ENCODE measurements around the gene BDKRB2.

Gene BDKRB2

DNA sequence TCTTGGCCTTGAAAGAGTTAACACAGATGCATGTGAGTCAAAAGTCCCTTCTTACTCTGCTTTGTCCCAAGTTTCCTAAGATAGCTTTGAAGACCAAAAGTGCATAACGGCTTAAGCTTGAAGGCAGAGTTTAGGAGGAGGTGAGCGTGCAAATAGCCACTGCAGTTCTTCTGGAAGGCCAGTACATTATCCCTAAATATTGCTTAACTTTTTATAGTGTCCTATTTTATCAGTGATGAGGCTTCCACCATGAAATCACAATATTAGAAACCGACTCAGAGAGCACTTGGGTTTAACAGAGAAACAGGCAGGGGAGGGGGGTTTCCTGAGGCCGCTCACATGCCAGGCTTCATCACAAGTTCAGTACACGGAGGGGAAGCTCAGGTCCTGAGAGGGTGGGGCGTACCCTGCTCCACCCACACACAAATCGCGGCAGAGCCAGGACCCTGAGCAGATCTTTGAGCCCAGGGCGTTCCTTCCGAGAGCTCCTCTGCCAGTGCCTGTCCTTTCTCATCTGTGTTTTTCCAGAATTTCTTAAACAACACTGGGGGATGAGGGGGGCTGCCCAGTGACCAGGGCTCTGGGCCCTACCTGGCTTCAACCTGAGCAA is 26.8 kb upstream of the BDKRB2 start:
- no peak for DNase-seq

DNA sequence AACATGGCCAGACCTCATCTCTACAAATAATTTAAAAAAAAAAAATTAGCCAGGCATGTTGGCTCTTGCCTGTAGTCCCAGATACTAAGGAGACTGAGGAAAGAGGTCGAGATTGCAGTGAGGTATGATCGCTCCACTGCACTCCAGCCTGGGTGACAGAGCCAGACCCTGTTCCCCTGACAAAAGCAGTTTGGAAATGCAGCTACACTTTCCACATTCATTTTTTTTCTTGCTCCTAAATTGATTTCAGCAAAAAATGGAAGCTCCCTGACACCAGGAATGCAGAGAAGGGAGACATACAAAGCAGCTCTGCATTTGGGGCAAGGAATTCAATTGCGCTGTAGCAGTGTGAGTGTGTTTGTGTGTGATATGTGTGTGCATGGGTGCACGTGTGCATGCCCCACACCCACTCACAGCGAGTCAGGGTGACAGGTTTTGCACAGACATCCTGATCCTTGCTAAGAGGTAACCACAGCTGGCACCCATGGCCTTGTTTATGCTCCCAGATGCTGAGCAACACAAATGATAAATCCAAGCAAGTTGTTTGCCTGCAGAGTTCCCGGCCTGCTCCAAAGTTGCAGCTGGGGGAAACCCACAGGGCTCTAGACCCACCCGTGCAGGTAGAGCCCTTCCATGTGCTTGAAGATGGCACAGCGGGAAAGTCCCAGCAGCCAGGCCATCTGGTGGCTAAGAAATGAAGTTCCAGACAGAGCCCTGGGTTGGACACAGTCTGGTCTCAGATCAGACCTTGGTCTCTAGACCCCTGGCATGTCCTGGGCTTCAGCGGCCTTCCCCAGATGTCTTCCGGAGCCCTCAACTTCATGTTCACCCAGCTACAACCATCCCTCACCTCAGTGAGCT is 25.9 kb upstream of the BDKRB2 start:
- no peak for DNase-seq

DNA sequence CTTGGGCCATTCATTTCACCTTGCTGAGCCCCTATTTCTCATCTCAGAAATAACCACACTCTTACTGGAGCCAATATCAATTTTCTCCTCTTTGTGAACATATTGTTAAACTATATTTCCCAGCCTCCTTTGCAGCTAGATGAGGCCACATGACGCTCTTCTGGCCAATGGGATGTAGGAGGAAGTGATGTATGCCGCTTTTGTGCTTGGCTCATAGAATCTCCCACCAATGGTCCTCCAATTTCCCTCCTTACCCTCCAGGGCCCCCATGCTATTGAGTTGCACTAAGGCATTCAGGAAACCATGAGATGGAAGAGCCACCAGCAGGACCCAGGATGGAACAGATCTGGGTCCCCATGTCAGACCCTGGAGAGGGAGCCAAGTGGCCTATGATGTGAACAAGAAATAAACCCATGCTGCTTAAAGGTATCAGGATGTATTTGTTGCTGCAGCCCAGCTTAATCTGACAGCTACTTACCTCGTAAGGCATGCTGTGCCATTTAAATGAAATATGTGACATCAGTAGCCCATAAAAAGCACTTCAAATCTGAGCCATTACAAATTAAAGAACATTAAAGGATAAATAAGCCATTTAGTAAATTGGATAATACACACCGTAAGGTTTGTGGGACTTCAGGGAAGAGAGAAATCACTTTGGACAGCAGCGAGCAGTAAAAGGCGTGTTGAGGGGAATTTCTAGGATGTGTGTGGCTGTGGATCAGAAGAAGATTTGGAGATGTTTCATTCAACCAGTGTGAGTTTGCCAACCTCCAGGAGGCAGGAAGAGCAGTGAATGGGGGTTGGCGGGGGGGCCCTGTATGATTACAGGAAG is 24.4 kb upstream of the BDKRB2 start:
- DNase-seq: no peak

DNA sequence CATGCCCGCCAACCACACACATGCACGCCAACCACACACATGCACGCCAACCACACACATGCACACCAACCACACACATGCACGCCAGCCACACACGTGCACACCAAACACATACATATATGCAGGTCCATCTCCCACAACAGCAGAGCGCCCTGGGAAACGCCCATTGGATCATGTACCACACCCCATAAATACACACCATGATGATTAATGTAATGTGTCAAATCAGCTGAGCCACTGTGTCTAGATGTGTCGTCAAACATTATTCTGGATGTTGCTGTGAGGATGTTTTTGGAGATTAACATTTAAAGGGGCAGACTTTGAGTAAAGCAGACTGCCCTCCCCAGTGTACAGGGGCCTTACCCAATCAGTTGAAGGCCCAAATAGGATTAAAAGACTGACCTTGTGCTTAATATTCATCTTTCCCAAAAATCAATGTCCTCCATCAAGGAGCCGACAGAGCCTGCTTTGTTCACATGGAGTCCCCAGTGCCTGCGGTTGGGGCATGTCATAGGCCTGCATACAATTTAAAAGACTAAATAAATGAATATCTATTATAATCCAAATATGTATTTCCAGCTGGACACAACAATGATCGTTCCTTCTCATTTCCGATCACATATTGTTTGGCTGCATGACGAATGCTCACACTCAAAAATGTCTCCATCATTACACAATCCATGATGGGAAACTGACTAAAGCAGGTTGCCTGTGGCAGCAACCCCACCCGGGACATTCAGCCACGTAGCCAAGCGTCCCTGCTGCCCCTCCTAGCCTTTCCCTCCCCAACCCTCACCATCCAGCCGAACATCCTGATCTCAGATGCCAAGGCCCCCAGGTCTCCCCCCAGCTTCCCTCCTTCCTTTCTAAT is 23.2 kb upstream of the BDKRB2 start:
- no peak for DNase-seq

DNA sequence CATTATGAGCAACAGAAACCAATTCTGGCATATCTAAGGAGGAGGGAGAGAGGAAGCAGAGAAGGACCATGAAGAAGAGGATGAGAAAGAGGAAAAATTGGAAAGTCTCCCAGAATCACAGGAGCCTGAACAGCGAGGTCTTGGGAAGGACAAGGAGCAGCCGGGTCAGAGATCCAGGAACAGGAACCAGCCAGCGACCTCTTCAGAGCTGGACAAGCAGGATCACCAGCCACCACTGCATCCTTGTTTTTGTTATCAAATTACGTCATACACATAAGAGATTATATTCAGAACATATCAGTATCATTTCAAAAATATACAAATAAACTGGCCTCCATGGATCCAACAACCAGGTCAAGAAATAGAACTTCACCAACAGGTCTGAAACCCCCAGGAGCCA is 22.1 kb upstream of the BDKRB2 start:
- DNase-seq: no peak

DNA sequence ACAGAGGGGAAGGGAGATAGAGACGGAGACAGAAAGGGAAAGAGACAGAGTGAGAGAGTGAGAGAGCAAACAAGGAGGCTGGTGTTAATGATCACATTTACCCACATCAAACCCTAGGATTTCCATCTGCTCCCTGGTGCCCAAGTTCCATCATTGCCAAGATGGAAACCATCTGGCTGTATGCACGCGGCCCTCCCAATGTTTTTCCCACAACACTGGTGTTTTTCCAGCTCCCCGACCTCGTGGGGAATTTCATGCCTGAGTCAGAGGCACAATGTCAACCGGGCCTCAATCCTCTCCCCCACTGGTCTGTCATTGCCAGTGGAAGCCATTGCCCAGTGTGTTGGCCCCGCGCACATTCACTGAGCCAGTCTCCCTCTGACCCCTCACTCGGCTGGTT is 19.9 kb upstream of the BDKRB2 start:
- DNase-seq: no peak

DNA sequence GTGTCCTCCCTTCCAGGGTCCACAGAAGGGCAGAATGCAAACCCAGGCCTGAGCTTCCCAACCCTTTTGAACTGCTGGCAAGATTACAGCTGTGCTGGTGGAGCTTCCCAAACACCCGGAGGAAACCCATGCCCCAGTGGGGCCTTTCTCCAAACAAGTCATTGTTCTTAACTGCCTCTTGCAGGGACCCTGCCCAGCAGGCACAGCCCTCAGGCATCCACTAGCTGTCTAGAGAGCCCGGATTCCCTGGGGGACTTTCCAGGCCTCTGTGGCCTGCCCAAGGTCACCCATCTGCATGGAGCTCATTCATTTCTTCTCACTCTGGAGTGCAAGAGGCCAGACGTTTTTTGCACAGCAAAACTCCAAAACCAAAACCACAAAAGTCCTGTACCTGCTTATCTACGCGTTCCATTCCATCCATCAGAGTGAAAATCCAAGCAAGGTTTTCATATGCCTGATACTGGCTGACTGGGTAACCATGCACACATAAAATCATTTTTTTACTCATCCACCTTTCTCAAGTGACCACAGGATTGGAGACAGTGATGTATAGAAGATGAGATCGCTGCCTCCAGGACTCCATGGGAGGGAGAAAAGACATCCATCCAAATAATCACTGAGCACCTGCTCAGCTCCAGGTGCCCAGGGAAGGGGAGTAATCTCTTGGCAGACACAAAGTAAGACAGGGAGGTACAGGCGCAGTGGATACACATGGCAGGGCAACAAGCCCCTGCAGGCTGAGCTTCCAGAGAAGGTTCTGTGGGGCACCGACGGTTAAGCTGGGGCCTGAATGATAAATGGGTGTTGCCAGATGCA is 17.2 kb upstream of the BDKRB2 start:
- DNase-seq: no peak

DNA sequence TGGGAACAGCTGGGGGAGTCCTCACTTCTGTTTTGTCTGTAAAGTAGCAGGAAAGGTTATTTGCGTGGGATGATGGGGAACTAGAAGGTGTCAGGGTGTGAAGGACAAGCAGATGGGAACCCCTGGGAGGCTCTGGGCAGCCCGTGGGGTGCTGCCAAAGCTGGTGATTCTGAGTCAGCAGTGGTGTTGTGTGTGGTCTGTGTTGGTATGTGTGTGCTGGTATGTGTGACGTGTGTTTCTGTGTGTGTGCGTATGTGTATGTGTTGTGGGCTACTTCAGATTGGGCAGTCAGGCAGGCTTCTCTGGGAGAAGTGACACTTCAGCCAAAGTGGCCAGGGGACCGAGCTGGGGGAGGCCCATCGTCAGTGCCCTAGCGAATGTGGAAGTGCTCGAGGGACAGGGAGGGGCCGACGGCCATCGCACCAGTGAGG is 15.3 kb upstream of the BDKRB2 start:
- no peak for DNase-seq

DNA sequence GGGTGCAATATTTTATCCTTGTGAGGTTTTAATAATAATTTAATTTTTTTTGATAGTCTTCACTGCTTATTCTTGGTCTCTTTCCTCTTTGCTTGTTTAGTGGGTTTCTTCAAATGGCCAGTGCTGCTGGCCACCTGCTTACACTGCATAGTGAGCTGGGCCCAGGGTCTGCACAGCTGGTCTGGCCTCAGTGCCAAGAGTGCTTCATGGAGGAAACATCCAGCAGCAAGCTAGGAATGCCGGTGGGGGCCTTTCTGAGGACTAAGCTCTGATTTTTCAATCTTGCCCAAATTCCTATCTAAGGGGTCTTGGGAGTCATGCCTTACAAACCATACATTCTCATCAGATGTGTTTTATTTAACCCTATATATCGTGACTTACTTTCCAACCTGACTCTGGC is 13.3 kb upstream of the BDKRB2 start:
- DNase-seq: no peak

DNA sequence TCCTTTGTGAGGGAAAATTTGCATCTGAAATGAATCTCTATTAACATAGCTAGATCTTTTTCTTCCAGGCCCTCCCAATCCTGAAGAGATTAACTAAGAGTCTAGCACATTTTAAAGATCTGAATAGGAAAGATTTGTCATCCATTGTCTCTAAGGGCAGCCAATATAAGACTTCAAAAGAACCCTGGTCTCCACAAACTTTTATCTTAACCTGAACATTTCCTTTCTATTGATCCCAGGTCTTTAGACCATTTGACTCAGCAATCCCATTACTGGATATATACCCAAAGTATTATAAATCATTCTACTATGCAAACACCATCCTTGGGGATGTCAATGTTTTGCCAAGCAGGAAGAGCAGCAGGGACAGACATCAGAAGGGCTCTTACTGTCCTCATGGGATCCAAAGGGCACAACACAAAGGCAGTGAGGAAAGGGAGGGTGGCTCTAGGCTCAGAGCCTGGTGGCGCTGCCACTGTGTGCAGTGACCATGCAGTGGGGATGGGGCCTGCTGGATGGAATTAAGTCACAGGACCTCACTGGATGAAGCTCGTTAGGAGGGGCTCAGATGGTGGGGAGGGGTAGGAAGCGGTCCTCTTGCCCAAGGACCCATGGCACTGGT is 12.7 kb upstream of the BDKRB2 start:
- no peak for DNase-seq

DNA sequence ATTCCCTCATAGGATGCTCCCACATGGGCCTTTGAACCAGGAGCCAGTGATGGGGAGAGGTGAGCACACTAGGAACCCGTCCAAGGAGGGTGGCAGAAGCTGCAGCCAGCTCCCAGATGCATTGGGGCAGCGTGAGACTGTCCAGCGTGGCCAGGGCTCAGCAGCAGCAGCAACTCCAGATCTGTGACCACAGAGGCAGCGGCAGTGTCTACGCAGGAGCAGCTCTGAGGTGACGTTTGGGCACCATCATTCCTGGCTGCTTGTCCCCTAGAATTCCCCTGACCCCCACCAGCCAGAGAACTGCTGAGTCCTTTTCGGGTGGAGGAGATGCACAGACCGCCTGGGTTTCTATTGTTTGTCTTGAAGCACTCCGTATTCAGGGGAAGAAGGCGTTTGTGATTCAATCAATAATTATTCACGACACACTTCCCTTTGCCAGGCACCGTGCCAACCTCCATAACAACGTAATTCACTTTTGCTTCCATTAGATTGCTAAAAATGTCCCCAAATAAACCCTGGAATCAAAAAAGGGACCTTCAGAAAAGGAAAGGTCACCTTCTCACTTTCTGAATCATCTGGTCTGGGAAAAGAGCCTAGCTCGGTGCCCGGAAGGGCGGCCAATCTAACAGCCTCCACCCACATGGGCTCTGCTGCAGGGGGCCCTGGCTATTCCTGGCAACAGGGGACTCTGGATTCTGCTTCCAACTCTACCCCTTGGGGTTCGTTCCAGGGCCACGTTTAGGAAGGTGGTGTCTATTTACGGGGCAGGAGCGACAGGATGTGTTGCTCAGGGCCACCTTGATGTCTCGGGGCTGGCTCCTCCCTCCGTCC is 11.4 kb upstream of the BDKRB2 start:
- DNase-seq: no peak

DNA sequence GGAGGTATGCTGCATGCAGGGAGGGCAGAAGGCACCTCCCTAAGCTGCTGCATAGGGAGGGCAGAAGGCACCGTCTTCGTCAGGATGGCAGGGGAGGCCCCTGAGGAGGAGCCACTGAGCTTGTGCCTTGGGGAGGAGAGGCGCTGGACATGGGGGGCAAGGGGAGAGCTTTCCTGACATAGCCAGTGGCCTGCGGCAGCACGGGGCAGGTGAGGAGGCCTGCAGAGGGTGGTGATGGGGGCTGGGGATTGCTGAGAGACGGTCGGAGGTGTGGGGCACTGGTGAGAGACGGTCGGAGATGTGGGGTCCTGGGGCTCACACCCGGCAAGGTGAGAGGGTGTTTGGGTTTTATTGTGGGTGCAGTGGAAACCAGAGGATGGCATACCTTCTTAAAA is 10.4 kb upstream of the BDKRB2 start:
- no peak for DNase-seq

DNA sequence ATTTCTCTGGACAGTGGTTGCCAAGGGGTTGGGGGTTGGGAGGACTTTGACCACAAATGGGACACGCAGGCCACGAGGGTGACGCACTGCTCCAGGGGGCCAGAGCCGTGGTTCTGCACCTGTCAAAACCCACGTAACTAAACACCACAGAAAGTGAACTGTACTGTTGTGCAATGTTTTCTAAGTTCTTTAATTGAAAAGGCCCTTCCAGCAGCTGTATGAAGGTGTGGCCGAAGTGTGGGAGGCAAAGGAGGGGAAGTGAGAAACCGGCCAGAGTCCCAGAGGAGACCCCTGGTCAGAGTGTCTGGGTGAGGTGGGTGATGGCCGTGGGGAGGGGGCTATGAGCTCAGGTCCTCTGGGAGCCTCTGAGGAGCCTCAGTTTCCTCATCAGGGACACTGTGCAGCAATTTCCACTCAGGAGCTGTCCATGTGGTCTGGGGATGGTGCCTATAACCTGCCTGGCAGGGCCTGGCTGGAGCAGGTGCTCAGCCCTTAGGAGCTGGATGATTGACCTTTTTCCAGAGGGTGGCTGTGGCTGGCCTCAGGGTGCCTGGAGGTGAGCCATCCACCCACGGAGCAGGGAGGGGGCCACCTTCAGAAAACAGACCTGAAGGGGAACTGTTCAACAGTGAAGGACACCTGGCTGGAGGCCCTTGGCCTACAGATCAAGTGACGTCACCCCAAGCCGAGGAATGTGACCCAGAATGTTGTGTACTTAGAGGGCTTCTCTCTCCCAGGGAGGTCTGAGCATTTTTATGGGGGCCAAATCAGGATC is 9.8 kb upstream of the BDKRB2 start:
- DNase-seq: no peak

DNA sequence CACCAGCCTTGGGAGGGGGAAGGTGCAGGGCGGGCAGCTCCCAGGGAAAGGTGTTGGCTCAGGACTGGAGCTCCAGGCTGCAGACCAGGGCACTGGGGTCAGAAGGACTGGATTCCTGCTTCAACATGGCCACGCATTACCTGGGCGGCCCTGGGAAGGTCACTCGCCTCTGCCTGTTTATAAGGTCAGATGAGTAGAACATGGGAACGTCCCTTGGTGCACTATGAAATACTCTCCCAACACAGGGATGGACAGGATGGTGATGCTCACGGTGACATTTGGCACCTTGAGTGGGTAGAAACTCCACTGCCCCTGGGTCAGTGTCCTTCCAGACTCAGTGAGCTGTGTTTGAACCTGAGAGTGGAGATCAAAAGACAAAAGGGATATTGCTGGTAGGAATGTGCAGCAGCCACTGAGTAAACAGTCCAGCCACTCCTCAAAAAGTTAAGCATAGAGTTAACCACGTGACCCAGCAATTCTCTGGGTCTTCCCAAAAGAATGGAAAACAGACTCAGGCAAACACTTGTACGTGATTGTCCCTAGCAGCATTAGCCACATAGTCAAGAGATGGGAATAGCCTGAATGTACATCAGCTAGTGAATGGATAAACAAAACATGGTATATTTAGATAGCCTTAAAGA is 9.1 kb upstream of the BDKRB2 start:
- no peak for DNase-seq

DNA sequence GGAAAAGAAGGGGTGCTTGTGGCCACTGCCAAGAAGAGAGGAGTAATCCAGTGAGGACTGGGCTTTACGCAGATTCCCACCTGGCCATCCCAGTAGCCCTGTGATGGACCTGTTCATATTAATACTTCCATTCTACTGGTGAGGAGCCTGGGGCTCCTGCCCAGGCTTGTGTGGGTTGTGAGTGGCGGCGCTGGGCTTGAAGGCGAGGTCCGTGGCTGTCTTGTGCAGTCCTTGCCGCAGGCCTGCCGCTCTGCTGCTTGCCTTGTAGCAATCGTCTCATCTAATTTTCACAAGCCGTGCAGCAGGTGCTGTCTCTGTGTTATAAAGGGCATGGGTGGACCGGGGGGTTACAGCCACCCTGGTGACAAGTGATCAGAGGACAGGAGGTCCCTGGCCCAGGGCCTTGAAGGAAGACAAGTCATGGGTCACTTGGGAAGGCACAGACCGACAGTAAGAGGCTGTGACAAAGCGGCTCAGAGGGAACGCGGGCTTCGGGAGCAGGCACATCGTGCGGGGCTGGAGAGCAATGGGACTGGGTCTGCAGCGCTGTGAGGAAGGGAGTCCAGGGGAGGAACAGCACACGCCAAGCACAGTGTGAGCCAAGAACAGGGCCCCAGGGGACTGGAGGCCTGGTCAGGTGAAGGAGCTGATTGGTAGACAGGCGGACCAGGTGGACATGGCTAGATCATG is 7.3 kb upstream of the BDKRB2 start:
- DNase-seq: no peak

DNA sequence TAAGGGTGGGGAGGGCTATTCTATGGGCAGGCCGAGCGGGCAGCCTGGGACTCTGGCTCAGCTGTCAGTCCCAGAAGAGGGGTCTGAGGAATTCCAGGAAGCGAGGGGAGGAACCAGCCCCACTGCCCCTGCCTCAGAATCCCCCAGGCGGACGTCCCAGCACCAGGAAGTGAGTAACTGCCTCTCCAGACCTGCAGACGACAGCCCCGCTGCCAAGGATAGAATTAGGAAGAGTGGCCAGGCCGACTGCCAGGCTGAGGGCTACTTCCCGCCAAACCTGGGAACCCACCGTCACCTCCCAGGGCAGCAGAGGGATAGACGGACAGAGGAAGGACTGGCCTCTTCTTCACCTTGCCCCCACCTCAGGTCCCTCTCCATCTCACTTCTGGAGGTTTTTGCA is 6.7 kb upstream of the BDKRB2 start:
- no peak for DNase-seq

DNA sequence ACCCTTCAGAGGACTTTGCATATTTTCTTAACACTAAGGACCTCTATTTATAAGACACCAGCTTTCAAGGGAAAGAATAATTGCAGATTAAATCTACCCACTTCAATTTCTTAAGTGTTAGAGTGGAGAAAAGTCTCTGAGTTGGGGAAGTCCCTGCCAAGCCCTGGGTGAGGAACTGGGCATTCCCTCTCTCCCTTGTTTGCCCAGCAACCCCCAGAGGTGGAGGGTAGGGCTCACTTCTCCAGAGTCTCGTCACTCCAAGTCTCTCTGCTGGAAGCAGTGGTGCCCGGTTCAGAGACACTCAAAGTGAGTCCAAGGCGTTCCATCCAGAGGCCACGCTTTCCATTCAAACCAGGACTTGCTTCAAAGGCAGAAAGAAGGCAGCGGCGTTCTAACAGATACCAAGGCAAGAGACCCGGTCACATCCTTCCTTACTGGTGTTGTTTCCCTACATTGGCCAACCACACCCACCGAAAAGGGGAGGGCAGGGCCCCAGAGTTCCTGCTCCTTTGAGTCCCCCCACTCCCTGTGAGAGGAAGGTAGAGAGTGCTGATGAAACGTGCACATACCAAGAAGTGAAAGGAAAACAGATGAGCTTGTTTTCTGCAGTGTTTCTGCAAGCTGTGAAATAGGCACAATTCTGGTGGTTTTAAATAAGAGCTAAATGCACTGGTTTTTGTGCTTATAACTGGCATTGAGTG is 6.1 kb upstream of the BDKRB2 start:
- no peak for DNase-seq

DNA sequence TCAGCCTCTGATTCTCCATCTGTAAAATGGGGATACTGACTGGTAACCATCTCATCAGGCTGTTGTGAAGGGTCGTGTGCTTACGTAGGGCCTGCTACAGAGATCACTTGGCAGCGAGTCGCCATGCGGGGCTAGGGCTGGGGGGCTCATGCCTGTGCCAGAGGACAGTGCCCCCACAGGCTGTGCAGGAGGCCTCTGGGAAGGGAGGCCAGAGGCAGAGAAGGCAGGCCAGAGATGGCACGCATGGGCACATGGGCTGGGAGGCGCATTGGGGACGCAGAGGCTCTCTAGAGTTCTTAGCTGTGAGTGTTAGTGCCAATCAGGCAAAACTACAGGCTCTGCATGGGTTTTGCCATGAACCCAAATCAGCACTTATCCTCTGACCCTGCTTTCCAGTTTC is 3.5 kb upstream of the BDKRB2 start:
- no peak for DNase-seq

Measured in DMS79 (cell line).